ENCODE measurements around the gene ADAM33.

GRCh38 chr20:3655131-3655405 is 26.7 kb downstream of the ADAM33 start:
- TF ChIP-seq POLR2A (IDR thresholded peaks at IDR 0.05) (no peak), CTCF (IDR thresholded peaks at IDR 0.05) (no peak)

Measured in upper lobe of left lung (tissue), 4 donors.